Heart left ventricle (tissue), 16 donors: ENCODE measurements around the gene CACNB4. TPM values are rescaled to one million over a fixed set of nuclear protein-coding genes. Genes with fewer than 3 reads are reported as not detected.
A peak's percentile ranks its signal among the peaks of the same experiment; 100 is the strongest.
"Not testable (repeated sequence)": the region's sequence is repeated elsewhere in the genome, so short reads cannot be mapped to it uniquely, and the experiment has no call there.

Experiments used
- ATAC-seq, 4 donors: fragments of 200-7000 bp; cut with Tn5 transposase; one replicate each; pipeline ENCODE4 v1.9.1; 2020 to 2022; ENCODE audit warnings: moderate library complexity in 4 of 4, mild to moderate bottlenecking in 3 of 4, moderate number of reproducible peaks in 1 of 4
- DNase-seq, 5 donors: peaks; one replicate each; pipeline ENCODE4 v3.0.0-alpha.2; 2020
- H3K27ac ChIP-seq, 12 donors: fragments of 200-600 bp; sonication (generic) in 4 of 12; one replicate each; pipeline versions ENCODE4 v1.5.0 to v1.8.0; 2016 to 2022; ENCODE audit warnings: mild to moderate bottlenecking in 2 of 12
- H3K27me3 ChIP-seq, 9 donors: fragments of 200-600 bp; sonication (generic) in 2 of 9; one replicate each; pipeline versions ENCODE4 v1.5.1 to v1.8.0; 2016 to 2022; ENCODE audit warnings: mild to moderate bottlenecking in 3 of 9
- H3K36me3 ChIP-seq, 9 donors: fragments of 200-600 bp; sonication (generic) in 2 of 9; one replicate each; pipeline versions ENCODE4 v1.5.0 to v1.8.0; 2018 to 2022; ENCODE audit warnings: mild to moderate bottlenecking in 2 of 9
- H3K4me1 ChIP-seq, 12 donors: fragments of 200-600 bp; sonication (generic) in 4 of 12; one replicate each; pipeline versions ENCODE4 v1.5.0 to v1.8.0; 2016 to 2022; ENCODE audit warnings: mild to moderate bottlenecking in 3 of 12
- H3K4me3 ChIP-seq, 12 donors: fragments of 200-600 bp; sonication (generic) in 4 of 12; one replicate each; pipeline versions ENCODE4 v1.5.0 to v1.8.0; 2017 to 2022; ENCODE audit warnings: mild to moderate bottlenecking in 9 of 12, moderate library complexity in 4 of 12
- H3K9me3 ChIP-seq, 12 donors: fragments of 200-600 bp; sonication (generic) in 4 of 12; one replicate each; pipeline versions ENCODE4 v1.5.0 to v1.8.0; 2016 to 2022; ENCODE audit warnings: mild to moderate bottlenecking in 1 of 12
- POLR2A ChIP-seq, 2 donors: fragments of 450-650 bp; IDR thresholded peaks; one replicate each; pipeline ENCODE4 v1.6.1; 2017; ENCODE audit warnings: antibody characterized with exemption in 2 of 2, mild to moderate bottlenecking in 2 of 2, moderate library complexity in 2 of 2
- WGBS, 4 donors: extraction: QIAGEN DNeasy Blood & Tissue Kit in 2 of 4; methylation state at CpG; one replicate each; pipeline versions ENCODE4 v1.1.5 to v1.1.7; 2013 to 2018; 5-methylcytosine and 5-hydroxymethylcytosine counted together
- intact Hi-C, 10 donors: fragments of 100-400 bp; cut with DNase I; formaldehyde crosslinking; loops; one replicate each; pipeline versions ENCODE4 v1.11.1 to v1.14.2; 2022
- polyA plus RNA-seq, 2 donors: library from polyadenylated mRNA; stranded (reverse); fragments of 200-250 nt; gene quantifications; one replicate each; pipeline ENCODE4 v1.2.3, GENCODE V29; 2013
- total RNA-seq, 9 donors: library from RNA; depleted of rRNA in 2 of 9; stranded (reverse); fragments of >200 nt in 2 of 9; fragmentation: NEBNext Ultra II Directional in 3 of 9; extraction: Animal tissue kit (Norgen Biotek cat#: 25700) in 3 of 9; gene quantifications; one replicate each; pipeline versions ENCODE4 v1.1.0 to v1.2.4, GENCODE V29; 2016 to 2023
- TF ChIP-seq, protein P1 (sequence below), 12 donors: fragments of 200-600 bp; sonication (generic) in 4 of 12; IDR thresholded peaks; one replicate each; pipeline versions ENCODE4 v1.5.0 to v1.8.0; 2018 to 2022; ENCODE audit warnings: antibody characterized with exemption in 12 of 12, mild to moderate bottlenecking in 5 of 12
- donor health status: ischemic (EF 13 %, LVEDD 7.1; RV severe dilation, severe dysfunction).
- donor health status: healthy with polysubstance abuse.
- donor health status: DM: no; HTN: yes; CAD: no.
- donor health status: DM: no; HTN: no; CAD: no.
- donor health status: ischemic (EF 25% LVEDD 6.9; RV normal size, moderate dysfunction).
- donor health status: ischemic (EF 25% LVEDD 5.7; RV mildly dilated, moderate dysfunction).
- donor health status: healthy.
- donor health status: DM: yes; HTN: yes; CAD: no.
- donor health status: ischemic (EF 35%, LVEDD 5.7; RV mildly dilated, moderate dysfunction).
- donor health status: nonischemic (EF 11% LVEDD 7.7; RV severe dilation, severe dysfunction).
- donor health status: DM: yes; HTN: yes; CAD: no.
- donor health status: PGD.
- donor health status: ischemic (EF 29% LVEDD 5.4; RV normal size, mild dysfunction).
- donor health status: nonischemic (EF 23%, LVEDD 6.1; RV moderate dilation, normal function).

Gene CACNB4
- total and polyA plus RNA-seq, 11 donors: 0.03 to 1.5 (median 0.39) TPM

DNA sequence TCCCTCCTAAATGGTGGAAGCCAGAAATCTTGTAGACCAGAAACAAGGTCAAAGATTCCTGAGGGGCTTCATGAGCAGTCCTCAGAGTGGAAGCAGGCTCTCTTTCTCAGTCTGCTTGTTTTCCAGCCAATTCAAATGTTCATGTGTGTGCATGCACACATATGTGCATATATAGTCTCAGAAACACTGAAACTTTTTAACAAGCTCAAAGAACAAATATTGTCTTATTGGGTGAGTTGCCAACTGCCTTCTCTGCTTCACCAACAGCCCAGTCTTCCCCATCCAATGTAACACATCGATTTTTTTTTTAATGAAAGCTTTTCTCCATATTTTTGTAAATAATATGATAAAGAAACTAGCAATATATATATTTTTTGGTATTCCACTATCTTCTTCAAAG lies 3.7 kb downstream of the CACNB4 start:
- TF ChIP-seq, protein P1, sequence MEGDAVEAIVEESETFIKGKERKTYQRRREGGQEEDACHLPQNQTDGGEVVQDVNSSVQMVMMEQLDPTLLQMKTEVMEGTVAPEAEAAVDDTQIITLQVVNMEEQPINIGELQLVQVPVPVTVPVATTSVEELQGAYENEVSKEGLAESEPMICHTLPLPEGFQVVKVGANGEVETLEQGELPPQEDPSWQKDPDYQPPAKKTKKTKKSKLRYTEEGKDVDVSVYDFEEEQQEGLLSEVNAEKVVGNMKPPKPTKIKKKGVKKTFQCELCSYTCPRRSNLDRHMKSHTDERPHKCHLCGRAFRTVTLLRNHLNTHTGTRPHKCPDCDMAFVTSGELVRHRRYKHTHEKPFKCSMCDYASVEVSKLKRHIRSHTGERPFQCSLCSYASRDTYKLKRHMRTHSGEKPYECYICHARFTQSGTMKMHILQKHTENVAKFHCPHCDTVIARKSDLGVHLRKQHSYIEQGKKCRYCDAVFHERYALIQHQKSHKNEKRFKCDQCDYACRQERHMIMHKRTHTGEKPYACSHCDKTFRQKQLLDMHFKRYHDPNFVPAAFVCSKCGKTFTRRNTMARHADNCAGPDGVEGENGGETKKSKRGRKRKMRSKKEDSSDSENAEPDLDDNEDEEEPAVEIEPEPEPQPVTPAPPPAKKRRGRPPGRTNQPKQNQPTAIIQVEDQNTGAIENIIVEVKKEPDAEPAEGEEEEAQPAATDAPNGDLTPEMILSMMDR (IDR thresholded peaks at IDR 0.05): no peak
- no peak for TF ChIP-seq POLR2A (IDR thresholded peaks at IDR 0.05)
- Histone ChIP-seq H3K36me3 (no peaks in the 10 kb centered on the region), H3K27me3 (peaks cover 0 to 20% (median 2%) of the 10 kb centered on the region in 9 donors), H3K4me1 (peaks cover 0 to 23% (median 8%) of the 10 kb centered on the region in 12 donors), H3K27ac (no peak overlapping the region), H3K9me3 (no peaks in the 10 kb centered on the region), H3K4me3 (no peak overlapping the region)
- 80 to 97% (median 91%) methylated on average over 1 of the region's 1 CpG for WGBS, 4 donors
- ATAC-seq (no peak), DNase-seq (no peak)
- intact Hi-C loops: no loop called here

DNA sequence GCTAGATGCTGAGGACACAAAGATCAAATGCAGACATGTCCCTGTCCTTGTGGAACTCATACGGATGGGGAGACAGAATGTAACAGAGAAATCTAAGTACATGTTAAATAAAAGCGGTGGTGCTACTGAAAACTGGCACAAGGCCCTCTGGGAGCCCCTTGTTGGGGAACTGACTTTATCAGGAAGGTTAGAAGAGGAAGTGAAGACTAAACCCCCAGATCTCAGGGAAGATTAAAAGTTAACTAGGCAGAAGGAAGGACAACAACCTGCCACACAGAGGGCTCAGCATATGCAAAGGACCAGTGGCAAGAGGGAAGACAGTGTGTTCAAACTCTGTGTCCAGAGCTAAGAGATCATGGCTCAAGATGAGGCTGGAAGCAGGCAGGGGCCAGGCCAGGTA lies 4.8 kb downstream of the CACNB4 start:
- TF ChIP-seq, protein P1 (IDR thresholded peaks at IDR 0.05): no peak
- TF ChIP-seq POLR2A (IDR thresholded peaks at IDR 0.05): no peak
- Histone ChIP-seq H3K27me3 (peaks cover 0 to 10% (median 0%) of the 10 kb centered on the region in 9 donors), H3K4me1 (peaks cover 0 to 28% (median 5%) of the 10 kb centered on the region in 12 donors), H3K36me3 (no peaks in the 10 kb centered on the region), H3K27ac (no peak overlapping the region), H3K9me3 (no peaks in the 10 kb centered on the region), H3K4me3 (no peak overlapping the region)
- ATAC-seq: no peak
- no peak for DNase-seq
- intact Hi-C loops: no loop called here
- 89 to 95% (median 92%) methylated on average over 2 of the region's 2 CpGs for WGBS, 4 donors

DNA sequence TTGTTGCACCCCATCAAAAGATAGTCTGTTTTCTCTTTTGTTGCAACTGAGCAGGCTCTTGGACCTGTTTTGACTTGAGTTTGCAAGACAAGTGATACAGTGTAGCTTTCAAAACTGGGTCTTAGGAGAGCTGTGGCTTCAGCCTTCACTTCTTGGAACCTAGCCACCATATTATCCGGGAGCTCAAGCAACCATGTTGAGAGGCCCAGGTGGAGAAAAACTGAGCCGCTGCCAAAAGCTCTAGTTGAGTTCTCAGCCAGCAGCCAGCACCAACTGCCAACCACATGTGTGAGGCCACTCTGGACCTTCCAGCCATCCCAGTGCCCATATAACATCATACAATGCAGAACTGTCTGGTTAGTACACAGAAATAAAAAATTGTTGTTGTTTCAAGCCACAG lies 5.4 kb downstream of the CACNB4 start:
- Histone ChIP-seq H3K27me3 (peaks cover 0 to 5% (median 0%) of the 10 kb centered on the region in 9 donors), H3K9me3 (no peaks in the 10 kb centered on the region), H3K27ac (no peak overlapping the region), H3K4me1 (peaks cover 0 to 27% (median 4%) of the 10 kb centered on the region in 12 donors), H3K36me3 (no peaks in the 10 kb centered on the region), H3K4me3 (no peak overlapping the region)
- DNase-seq (peak in 2 of 5 donors; percentile 20 to 47), ATAC-seq (no peak)
- 49 to 57% (median 52%) methylated on average over 2 of the region's 2 CpGs for WGBS, 4 donors
- intact Hi-C loops: no loop called here
- no peak for TF ChIP-seq POLR2A (IDR thresholded peaks at IDR 0.05)
- TF ChIP-seq, protein P1 (IDR thresholded peaks at IDR 0.05): no peak

DNA sequence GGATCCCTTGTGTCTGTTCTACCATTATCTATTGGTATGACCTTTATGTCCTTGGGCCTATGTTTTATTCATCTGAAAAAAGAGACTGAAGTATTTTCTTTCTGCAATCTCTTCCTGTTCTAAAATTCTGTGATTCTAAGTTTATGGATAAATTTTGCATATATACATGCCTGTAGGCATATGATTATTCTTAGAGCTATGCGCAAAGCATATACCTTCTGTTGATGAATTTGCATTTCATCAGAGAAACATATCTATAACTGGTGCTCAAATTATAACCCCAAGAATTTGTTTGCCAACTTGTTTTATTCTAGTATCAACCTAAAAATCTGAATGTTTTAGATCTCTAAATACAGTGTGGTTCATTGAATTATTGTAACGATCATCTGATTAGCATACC lies 6.7 kb downstream of the CACNB4 start:
- intact Hi-C loops: no loop called here
- H3K4me3 ChIP-seq: no peak overlapping the region
- TF ChIP-seq, protein P1 (IDR thresholded peaks at IDR 0.05): no peak
- no peak for TF ChIP-seq POLR2A (IDR thresholded peaks at IDR 0.05)
- 97 to 98% (median 98%) methylated on average over 2 of the region's 2 CpGs for WGBS, 4 donors
- no peaks in the 10 kb centered on the region for H3K36me3 ChIP-seq
- no peaks in the 10 kb centered on the region for H3K9me3 ChIP-seq
- DNase-seq (no peak), ATAC-seq (no peak)
- no peak overlapping the region for H3K27ac ChIP-seq
- H3K4me1 ChIP-seq: peaks cover 0 to 15% (median 0%) of the 10 kb centered on the region in 12 donors
- H3K27me3 ChIP-seq: no peaks in the 10 kb centered on the region

DNA sequence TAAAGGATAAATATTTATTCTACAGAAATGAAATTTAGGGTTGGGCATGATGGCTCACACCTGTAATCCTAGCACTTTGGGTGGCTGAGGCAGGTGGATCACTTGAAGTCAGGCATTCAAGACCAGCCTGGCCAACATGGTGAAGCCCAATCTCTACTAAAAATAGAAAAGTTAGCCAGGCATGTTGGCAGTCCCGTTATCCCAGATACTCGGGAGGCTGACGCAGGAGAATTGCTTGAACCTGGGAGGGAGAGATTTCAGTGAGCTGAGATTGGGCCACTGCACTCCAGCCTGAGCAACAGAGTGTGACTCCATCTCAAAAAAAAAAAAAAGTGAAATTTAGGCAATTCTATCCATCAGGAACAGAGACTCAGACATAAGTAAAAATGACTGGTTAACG lies 8.1 kb downstream of the CACNB4 start:
- Histone ChIP-seq H3K27ac (peak overlapping the region in 1 of 12 donors; percentile 36), H3K4me1 (peaks cover 0 to 15% (median 0%) of the 10 kb centered on the region in 12 donors)
- H3K27me3 ChIP-seq, H3K36me3 ChIP-seq, H3K9me3 ChIP-seq, intact Hi-C loops, H3K4me3 ChIP-seq: not testable (repeated sequence)
- DNase-seq: peak in 2 of 5 donors; percentile 44 to 62
- WGBS, 4 donors: 68 to 72% (median 70%) methylated on average over 4 of the region's 4 CpGs
- peak in 3 of 4 donors; percentile 77 to 88 (median 80) for ATAC-seq
